HepG2 (cell line): ENCODE measurements around the gene UCHL3. TPM values are rescaled to one million over a fixed set of nuclear protein-coding genes. Genes with fewer than 3 reads are reported as not detected.

Experiments used
- ARNT ChIP-seq: fragments of 450-650 bp; IDR thresholded peaks from 2 replicates; pipeline ENCODE4 v1.6.1; 2017
- ATF7-NPFF ChIP-seq: sonication (generic); formaldehyde crosslinking; IDR thresholded peaks from 2 replicates; pipeline ENCODE4 v1.8.1; 2023; ENCODE audit warnings: mild to moderate bottlenecking, low read depth, missing genetic modification reagents, moderate library complexity
- DR1 ChIP-seq: sonication (generic); formaldehyde crosslinking; IDR thresholded peaks from 2 replicates; pipeline ENCODE4 v1.8.0; 2021; ENCODE audit warnings: mild to moderate bottlenecking, missing genetic modification reagents, inconsistent platforms
- HIVEP1 ChIP-seq: sonication (generic); formaldehyde crosslinking; IDR thresholded peaks from 2 replicates; pipeline ENCODE4 v1.4.0; 2020; ENCODE audit warnings: mild to moderate bottlenecking, missing genetic modification reagents
- HNRNPL ChIP-seq: fragments of 200-400 bp; formaldehyde crosslinking; IDR thresholded peaks from 2 replicates; pipeline ENCODE4 v1.6.1; 2017; ENCODE audit warnings: mild to moderate bottlenecking, low read depth, low read length
- KAT2B ChIP-seq: fragments of 150-350 bp; IDR thresholded peaks from 2 replicates; pipeline ENCODE4 v1.6.1; 2014; ENCODE audit warnings: low read depth, low read length, borderline replicate concordance
- KDM1A ChIP-seq: IDR thresholded peaks from 2 replicates; pipeline ENCODE4 v1.6.1; 2016; ENCODE audit warnings: missing compliant biosample characterization
- KLF9 ChIP-seq: IDR thresholded peaks from 2 replicates; pipeline ENCODE4 v1.6.1; 2016; ENCODE audit warnings: low read depth
- MLLT10 ChIP-seq: sonication (generic); formaldehyde crosslinking; IDR thresholded peaks from 2 replicates; pipeline ENCODE4 v1.4.0; 2020; ENCODE audit warnings: missing genetic modification reagents
- NCOR1 ChIP-seq: fragments of 200-600 bp; sonication (generic); IDR thresholded peaks from 2 replicates; pipeline ENCODE4 v1.7.0; 2017; ENCODE audit warnings: antibody characterized with exemption, low read length, borderline replicate concordance
- NFIC ChIP-seq: IDR thresholded peaks from 2 replicates; pipeline ENCODE4 v1.6.1; 2012; ENCODE audit warnings: mild to moderate bottlenecking, low read length, inconsistent platforms
- NFRKB ChIP-seq: fragments of 450-650 bp; IDR thresholded peaks from 2 replicates; pipeline ENCODE4 v1.6.1; 2017
- NFYB ChIP-seq: sonication (generic); formaldehyde crosslinking; IDR thresholded peaks from 2 replicates; pipeline ENCODE4 v1.4.0; 2020; ENCODE audit warnings: missing genetic modification reagents
- PCBP2 ChIP-seq: fragments of 200-400 bp; formaldehyde crosslinking; optimal IDR thresholded peaks from 2 replicates; pipeline ENCODE3; 2018; ENCODE audit warnings: low read length, low read depth; ENCODE audit not compliant: poor library complexity, severe bottlenecking
- RXRB ChIP-seq: IDR thresholded peaks from 2 replicates; pipeline ENCODE4 v1.6.1; 2016; ENCODE audit warnings: borderline replicate concordance, missing genetic modification reagents, missing compliant biosample characterization
- SMYD3 ChIP-seq: sonication (generic); formaldehyde crosslinking; IDR thresholded peaks from 2 replicates; pipeline ENCODE4 v1.8.1; 2023; ENCODE audit warnings: mild to moderate bottlenecking, missing genetic modification reagents
- TP53 ChIP-seq: sonication (generic); formaldehyde crosslinking; conservative IDR thresholded peaks from 2 replicates; pipeline ENCODE4 v1.4.0; 2020; ENCODE audit warnings: missing genetic modification reagents
- ZNF12 ChIP-seq: sonication (generic); formaldehyde crosslinking; IDR thresholded peaks from 2 replicates; pipeline ENCODE4 v1.5.0; 2020; ENCODE audit warnings: missing genetic modification reagents
- ZNF33A ChIP-seq: sonication (generic); formaldehyde crosslinking; IDR thresholded peaks from 2 replicates; pipeline ENCODE4 v1.5.1; 2020; ENCODE audit warnings: missing genetic modification reagents, mild to moderate bottlenecking, moderate library complexity, borderline replicate concordance
- ZNF33B ChIP-seq: sonication (generic); formaldehyde crosslinking; IDR thresholded peaks from 2 replicates; pipeline ENCODE4 v1.5.1; 2020; ENCODE audit warnings: mild to moderate bottlenecking, missing genetic modification reagents
- ZNF430 ChIP-seq: sonication (generic); formaldehyde crosslinking; IDR thresholded peaks from 2 replicates; pipeline ENCODE4 v1.9.0; 2021; ENCODE audit warnings: mild to moderate bottlenecking, missing genetic modification reagents
- ZNF44 ChIP-seq: sonication (generic); formaldehyde crosslinking; IDR thresholded peaks from 2 replicates; pipeline ENCODE4 v1.5.1; 2020; ENCODE audit warnings: mild to moderate bottlenecking, missing genetic modification reagents
- ZNF460 ChIP-seq: sonication (generic); formaldehyde crosslinking; IDR thresholded peaks from 2 replicates; pipeline ENCODE4 v1.5.1; 2020; ENCODE audit warnings: missing genetic modification reagents, mild to moderate bottlenecking, borderline replicate concordance
- ZNF75D ChIP-seq: sonication (generic); formaldehyde crosslinking; IDR thresholded peaks from 2 replicates; pipeline ENCODE4 v1.8.1; 2023; ENCODE audit warnings: missing genetic modification reagents, mild to moderate bottlenecking, borderline replicate concordance
- ZNF780A ChIP-seq: sonication (generic); formaldehyde crosslinking; IDR thresholded peaks from 2 replicates; pipeline ENCODE4 v1.8.0; 2022; ENCODE audit warnings: mild to moderate bottlenecking, missing genetic modification reagents, moderate library complexity
- ZSCAN20 ChIP-seq: sonication (generic); formaldehyde crosslinking; IDR thresholded peaks from 2 replicates; pipeline ENCODE4 v1.4.0; 2020; ENCODE audit warnings: missing genetic modification reagents, mild to moderate bottlenecking, borderline replicate concordance
- polyA plus RNA-seq, 8 experiments: library from polyadenylated mRNA; depleted of rRNA in 3 of 8; stranded (reverse) in 7 of 8; unstranded in 1 of 8; fragments of >200 nt; fragmentation: Illumina TruSeq in 4 of 8; extraction: Trizol in 4 of 8; gene quantifications; 2 replicates each; pipeline versions ENCODE4 v1.2.1 to v1.2.3, GENCODE V29; 2011 to 2016; ENCODE audit warnings: low read depth in 4 of 8, missing spikeins in 1 of 8, mixed read lengths in 1 of 8; ENCODE audit not compliant: insufficient read depth in 1 of 8
- total RNA-seq, 5 experiments: library from RNA; depleted of rRNA; stranded (reverse); fragments of >200 nt; fragmentation: Illumina TruSeq; extraction: Trizol; gene quantifications; 2 replicates each; pipeline ENCODE4 v1.2.3, GENCODE V29; 2016; ENCODE audit warnings: low read depth in 1 of 5
- TF ChIP-seq, protein P1 (sequence below): sonication (generic); formaldehyde crosslinking; IDR thresholded peaks from 2 replicates; pipeline ENCODE4 v1.5.0; 2020; ENCODE audit warnings: mild to moderate bottlenecking, missing genetic modification reagents, moderate library complexity
- TF ChIP-seq, protein P2 (sequence below): fragments of 450-650 bp; IDR thresholded peaks from 2 replicates; pipeline ENCODE4 v1.6.1; 2017
- TF ChIP-seq, protein P3 (sequence below): IDR thresholded peaks from 2 replicates; pipeline ENCODE4 v1.6.1; 2016; ENCODE audit warnings: missing biosample characterization, missing genetic modification reagents, low read depth

UCHL3 gene
- total and polyA plus RNA-seq, 2 of the 13 experiments (the other 11 are each of a cell fraction or from before 2014, with no cell fraction given): 36.2 to 93.3 TPM

DNA sequence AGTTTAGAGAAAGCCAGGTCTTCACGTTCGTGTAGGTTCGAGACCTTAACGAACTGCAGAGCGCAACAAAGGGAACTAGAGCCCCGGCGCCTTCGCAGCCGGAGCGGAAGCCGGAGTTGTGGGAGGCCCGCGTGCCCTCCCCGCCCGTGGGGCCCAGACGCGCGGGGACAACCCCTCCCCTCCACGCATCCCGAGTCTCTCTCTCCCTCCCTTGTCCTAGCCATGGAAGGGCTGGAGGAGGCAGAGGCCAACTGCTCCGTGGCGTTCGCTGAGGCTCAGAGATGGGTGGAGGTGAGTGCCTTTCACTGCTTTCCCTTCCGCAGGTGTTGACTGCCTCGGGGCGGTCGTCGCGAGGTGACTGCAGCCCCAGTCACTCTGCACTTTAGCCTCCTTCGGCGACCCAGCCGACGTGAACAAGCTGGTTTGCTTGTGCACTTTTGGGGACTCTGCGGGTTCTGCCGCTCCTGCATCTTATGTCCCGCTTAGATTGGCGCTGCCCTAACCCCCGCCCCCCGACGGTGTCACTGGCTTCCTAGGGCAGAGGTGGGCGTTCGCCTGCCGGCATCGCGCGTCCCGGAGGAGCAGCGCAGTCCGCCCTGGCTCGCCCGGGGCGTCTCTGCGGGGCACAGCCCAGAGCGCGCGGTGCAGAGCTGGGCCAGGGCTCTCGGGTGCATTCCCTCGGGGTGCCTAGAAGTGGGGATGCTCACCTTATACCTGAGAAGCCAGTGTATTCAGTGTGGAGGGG, 87.0 kb downstream of the UCHL3 start (continued):
- TF ChIP-seq ZNF460 (no peak), NFIC (no peak), RXRB (CRISPR knock-in tag) (no peak), NFYB (CRISPR knock-in tag) (no peak), ZNF33B (CRISPR knock-in tag) (0 out of 2 replicates have a peak, but pooled peaks have one; percentile 47), SMYD3 (no peak), HIVEP1 (peak; percentile 66), KAT2B (no peak), KDM1A (CRISPR knock-in tag) (no peak), DR1 (CRISPR knock-in tag) (no peak; the same call in none of the 2 replicates), ATF7-NPFF (CRISPR knock-in tag) (no peak), ZSCAN20 (CRISPR knock-in tag) (no peak), TP53 (CRISPR knock-in tag) (no peak), ZNF430 (CRISPR knock-in tag) (no peak), PCBP2 (no peak), ZNF33A (CRISPR knock-in tag) (no peak), ZNF75D (CRISPR knock-in tag) (no peak), ZNF44 (no peak), HNRNPL (no peak), NFRKB (no peak), ARNT (no peak), KLF9 (no peak), NCOR1 (no peak), ZNF12 (CRISPR knock-in tag) (no peak), ZNF780A (CRISPR knock-in tag) (no peak), MLLT10 (CRISPR knock-in tag) (no peak)
- TF ChIP-seq, protein P1, sequence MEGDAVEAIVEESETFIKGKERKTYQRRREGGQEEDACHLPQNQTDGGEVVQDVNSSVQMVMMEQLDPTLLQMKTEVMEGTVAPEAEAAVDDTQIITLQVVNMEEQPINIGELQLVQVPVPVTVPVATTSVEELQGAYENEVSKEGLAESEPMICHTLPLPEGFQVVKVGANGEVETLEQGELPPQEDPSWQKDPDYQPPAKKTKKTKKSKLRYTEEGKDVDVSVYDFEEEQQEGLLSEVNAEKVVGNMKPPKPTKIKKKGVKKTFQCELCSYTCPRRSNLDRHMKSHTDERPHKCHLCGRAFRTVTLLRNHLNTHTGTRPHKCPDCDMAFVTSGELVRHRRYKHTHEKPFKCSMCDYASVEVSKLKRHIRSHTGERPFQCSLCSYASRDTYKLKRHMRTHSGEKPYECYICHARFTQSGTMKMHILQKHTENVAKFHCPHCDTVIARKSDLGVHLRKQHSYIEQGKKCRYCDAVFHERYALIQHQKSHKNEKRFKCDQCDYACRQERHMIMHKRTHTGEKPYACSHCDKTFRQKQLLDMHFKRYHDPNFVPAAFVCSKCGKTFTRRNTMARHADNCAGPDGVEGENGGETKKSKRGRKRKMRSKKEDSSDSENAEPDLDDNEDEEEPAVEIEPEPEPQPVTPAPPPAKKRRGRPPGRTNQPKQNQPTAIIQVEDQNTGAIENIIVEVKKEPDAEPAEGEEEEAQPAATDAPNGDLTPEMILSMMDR (CRISPR knock-in tag): peak; percentile 37; the same call in 1 of the 2 replicates
- TF ChIP-seq, protein P2, sequence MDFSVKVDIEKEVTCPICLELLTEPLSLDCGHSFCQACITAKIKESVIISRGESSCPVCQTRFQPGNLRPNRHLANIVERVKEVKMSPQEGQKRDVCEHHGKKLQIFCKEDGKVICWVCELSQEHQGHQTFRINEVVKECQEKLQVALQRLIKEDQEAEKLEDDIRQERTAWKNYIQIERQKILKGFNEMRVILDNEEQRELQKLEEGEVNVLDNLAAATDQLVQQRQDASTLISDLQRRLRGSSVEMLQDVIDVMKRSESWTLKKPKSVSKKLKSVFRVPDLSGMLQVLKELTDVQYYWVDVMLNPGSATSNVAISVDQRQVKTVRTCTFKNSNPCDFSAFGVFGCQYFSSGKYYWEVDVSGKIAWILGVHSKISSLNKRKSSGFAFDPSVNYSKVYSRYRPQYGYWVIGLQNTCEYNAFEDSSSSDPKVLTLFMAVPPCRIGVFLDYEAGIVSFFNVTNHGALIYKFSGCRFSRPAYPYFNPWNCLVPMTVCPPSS: no peak
- TF ChIP-seq, protein P3, sequence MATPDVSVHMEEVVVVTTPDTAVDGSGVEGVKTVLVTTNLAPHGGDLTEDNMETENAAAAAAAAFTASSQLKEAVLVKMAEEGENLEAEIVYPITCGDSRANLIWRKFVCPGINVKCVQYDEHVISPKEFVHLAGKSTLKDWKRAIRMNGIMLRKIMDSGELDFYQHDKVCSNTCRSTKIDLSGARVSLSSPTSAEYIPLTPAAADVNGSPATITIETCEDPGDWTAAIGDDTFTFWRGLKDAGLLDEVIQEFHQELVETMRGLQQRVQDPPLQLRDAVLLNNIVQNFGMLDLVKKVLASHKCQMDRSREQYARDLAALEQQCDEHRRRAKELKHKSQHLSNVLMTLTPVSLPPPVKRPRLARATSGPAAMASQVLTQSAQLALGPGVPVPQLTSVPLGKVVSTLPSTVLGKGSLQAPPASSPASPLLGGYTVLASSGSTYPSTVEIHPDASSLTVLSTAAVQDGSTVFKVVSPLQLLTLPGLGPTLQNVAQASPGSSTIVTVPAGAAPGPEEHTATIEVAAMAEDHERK: no peak
